Tibial artery (tissue), 4 donors: ENCODE results near the gene CHEK2.
A peak's percentile ranks its signal among the peaks of the same experiment; 100 is the strongest.

ENCODE experiments used
- DNase-seq, 2 donors: peaks; one replicate each; pipeline ENCODE4 v3.0.0-alpha.2; 2019
- H3K27ac ChIP-seq, 2 donors: fragments of 200-600 bp; sonication (generic) in 1 of 2; 1 replicate in 1 of 2; 2 replicates in 1 of 2; pipeline ENCODE4 v1.5.1; 2018 to 2019; ENCODE audit warnings: mild to moderate bottlenecking in 1 of 2
- H3K27me3 ChIP-seq, 2 donors: fragments of 200-600 bp; sonication (generic) in 1 of 2; one replicate each; pipeline versions ENCODE4 v1.5.1 to v1.6.0; 2016 to 2019
- H3K36me3 ChIP-seq, 3 donors: fragments of 200-600 bp; sonication (generic) in 2 of 3; one replicate each; pipeline ENCODE4 v1.5.1; 2016 to 2019; ENCODE audit warnings: mild to moderate bottlenecking in 2 of 3
- H3K4me1 ChIP-seq, 4 donors: fragments of 200-600 bp; sonication (generic) in 2 of 4; 1 replicate in 3 of 4; 2 replicates in 1 of 4; pipeline ENCODE4 v1.5.1; 2016 to 2019
- H3K4me3 ChIP-seq, 2 donors: fragments of 200-600 bp; sonication (generic) in 1 of 2; 1 replicate in 1 of 2; 2 replicates in 1 of 2; pipeline ENCODE4 v1.5.1; 2018 to 2019; ENCODE audit warnings: mild to moderate bottlenecking in 2 of 2
- H3K9me3 ChIP-seq, 3 donors: fragments of 200-600 bp; sonication (generic) in 1 of 3; one replicate each; pipeline ENCODE4 v1.5.1; 2016 to 2019
- intact Hi-C: fragments of 100-400 bp; cut with DNase I; formaldehyde crosslinking; loops from one replicate; pipeline ENCODE4 v1.15.0; 2023; ENCODE audit warnings: low total_unique reads
- TF ChIP-seq, protein P1 (sequence below), 2 experiments: fragments of 200-600 bp in 1 of 2; fragments of 450-650 bp in 1 of 2; IDR thresholded peaks; one replicate each; pipeline ENCODE4 v1.5.1; 2017 to 2019; ENCODE audit warnings: antibody characterized with exemption in 2 of 2, mild to moderate bottlenecking in 1 of 2, moderate library complexity in 1 of 2

The CHEK2 gene

GRCh38 chr22:28711341-28711740 is 30.3 kb downstream of the CHEK2 start:
- Histone ChIP-seq H3K9me3 (no peaks in the 10 kb centered on the region), H3K4me3 (no peak overlapping the region), H3K4me1 (peaks cover 0 to 15% (median 5%) of the 10 kb centered on the region in 4 donors), H3K36me3 (no peaks in the 10 kb centered on the region), H3K27me3 (no peaks in the 10 kb centered on the region), H3K27ac (peak overlapping the region in 1 of 2 donors; percentile 50)
- intact Hi-C loops, result no loop called here
- no peak for DNase-seq
- TF ChIP-seq, protein P1, sequence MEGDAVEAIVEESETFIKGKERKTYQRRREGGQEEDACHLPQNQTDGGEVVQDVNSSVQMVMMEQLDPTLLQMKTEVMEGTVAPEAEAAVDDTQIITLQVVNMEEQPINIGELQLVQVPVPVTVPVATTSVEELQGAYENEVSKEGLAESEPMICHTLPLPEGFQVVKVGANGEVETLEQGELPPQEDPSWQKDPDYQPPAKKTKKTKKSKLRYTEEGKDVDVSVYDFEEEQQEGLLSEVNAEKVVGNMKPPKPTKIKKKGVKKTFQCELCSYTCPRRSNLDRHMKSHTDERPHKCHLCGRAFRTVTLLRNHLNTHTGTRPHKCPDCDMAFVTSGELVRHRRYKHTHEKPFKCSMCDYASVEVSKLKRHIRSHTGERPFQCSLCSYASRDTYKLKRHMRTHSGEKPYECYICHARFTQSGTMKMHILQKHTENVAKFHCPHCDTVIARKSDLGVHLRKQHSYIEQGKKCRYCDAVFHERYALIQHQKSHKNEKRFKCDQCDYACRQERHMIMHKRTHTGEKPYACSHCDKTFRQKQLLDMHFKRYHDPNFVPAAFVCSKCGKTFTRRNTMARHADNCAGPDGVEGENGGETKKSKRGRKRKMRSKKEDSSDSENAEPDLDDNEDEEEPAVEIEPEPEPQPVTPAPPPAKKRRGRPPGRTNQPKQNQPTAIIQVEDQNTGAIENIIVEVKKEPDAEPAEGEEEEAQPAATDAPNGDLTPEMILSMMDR (IDR thresholded peaks at IDR 0.05), result no peak

DNA sequence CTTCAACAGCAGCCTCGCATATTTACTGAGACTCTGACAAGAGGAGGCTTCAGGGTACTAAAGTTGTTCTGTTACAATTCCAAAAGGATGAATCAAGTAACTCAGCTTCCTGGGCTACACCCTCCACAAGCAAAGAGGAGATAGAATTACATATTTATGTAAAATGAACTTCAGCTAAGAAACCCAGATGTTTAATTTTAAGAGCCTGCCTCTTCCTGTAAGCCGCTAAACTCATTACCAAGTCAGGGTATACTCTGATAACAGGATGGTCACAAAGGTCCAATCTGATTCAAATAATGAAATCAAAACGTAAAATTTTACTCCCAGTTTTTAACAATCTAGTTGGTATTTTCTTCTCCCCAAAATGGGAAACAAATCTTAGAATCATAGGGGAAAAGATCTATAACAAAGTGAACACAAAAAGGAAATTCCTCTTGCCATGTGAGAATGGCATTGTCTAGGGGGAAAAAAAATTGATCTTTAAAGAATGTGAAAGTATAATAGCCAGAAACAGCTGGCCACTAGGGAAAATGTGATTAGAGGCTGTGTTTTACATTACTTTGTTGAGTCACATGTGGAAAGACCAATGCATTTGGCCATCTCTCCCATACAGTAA is 30.9 kb downstream of the CHEK2 start:
- TF ChIP-seq, protein P1 (IDR thresholded peaks at IDR 0.05), result no peak
- H3K36me3 ChIP-seq, result no peaks in the 10 kb centered on the region
- H3K4me1 ChIP-seq, result peaks cover 0 to 15% (median 5%) of the 10 kb centered on the region in 4 donors
- intact Hi-C loops, result no loop called here
- H3K9me3 ChIP-seq, result no peaks in the 10 kb centered on the region
- H3K27ac ChIP-seq, result peak overlapping the region in 1 of 2 donors; percentile 2
- no peak overlapping the region for H3K4me3 ChIP-seq
- no peaks in the 10 kb centered on the region for H3K27me3 ChIP-seq
- DNase-seq, result no peak

- TF ChIP-seq, protein P1 (IDR thresholded peaks at IDR 0.05), result no peak
- H3K27ac ChIP-seq, result peak overlapping the region in 1 of 2 donors; percentile 2
- no peak for DNase-seq
Measured at GRCh38 chr22:28710107-28710506, 31.5 kb downstream of the CHEK2 start.

GRCh38 chr22:28706845-28707244 is 34.8 kb downstream of the CHEK2 start:
- no peak overlapping the region for H3K27ac ChIP-seq
- TF ChIP-seq, protein P1 (IDR thresholded peaks at IDR 0.05), result no peak
- no peaks in the 10 kb centered on the region for H3K36me3 ChIP-seq
- peaks cover 0 to 7% (median 4%) of the 10 kb centered on the region in 4 donors for H3K4me1 ChIP-seq
- H3K27me3 ChIP-seq, result no peaks in the 10 kb centered on the region
- peak in 1 of 2 donors; percentile 10 for DNase-seq
- no peak overlapping the region for H3K4me3 ChIP-seq
- H3K9me3 ChIP-seq, result no peaks in the 10 kb centered on the region
- intact Hi-C loops, result no loop called here

More at GRCh38 chr22:28710107-28710506, 31.5 kb downstream of the CHEK2 start:
- no peaks in the 10 kb centered on the region for H3K9me3 ChIP-seq
- H3K36me3 ChIP-seq, result no peaks in the 10 kb centered on the region
- no peaks in the 10 kb centered on the region for H3K27me3 ChIP-seq
- no peak overlapping the region for H3K4me3 ChIP-seq
- intact Hi-C loops, result no loop called here
- peaks cover 0 to 15% (median 5%) of the 10 kb centered on the region in 4 donors for H3K4me1 ChIP-seq

DNA sequence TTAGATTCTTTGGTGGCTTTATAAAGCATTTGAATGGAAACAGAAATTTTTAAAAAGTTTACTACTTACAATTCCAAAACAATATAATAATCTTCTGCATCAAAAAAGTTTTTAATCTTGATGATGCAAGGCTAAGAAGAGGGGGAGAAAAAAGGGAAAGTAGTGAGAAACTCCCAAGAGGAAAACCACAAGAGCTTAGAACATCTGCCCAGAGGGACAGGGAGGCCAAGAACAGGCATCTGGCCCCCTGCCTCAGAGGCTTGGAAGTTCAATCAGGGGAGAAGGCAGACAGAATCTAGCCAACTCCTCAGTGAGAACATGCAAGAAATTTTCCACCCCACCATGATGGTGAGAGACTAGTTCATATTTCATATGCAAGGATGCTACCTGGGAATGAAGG is 38.2 kb downstream of the CHEK2 start:
- no peak for DNase-seq
- no peaks in the 10 kb centered on the region for H3K9me3 ChIP-seq
- H3K27ac ChIP-seq, result no peak overlapping the region
- intact Hi-C loops, result no loop called here
- H3K36me3 ChIP-seq, result no peaks in the 10 kb centered on the region
- TF ChIP-seq, protein P1 (IDR thresholded peaks at IDR 0.05), result no peak
- H3K4me3 ChIP-seq, result no peak overlapping the region
- H3K27me3 ChIP-seq, result no peaks in the 10 kb centered on the region
- H3K4me1 ChIP-seq, result no peaks in the 10 kb centered on the region
